GF-D8 (cell line): ENCODE measurements around the gene RYR1.
"Not testable (repeated sequence)": the region's sequence is repeated elsewhere in the genome, so short reads cannot be mapped to it uniquely, and the experiment has no call there.

Experiments
- DNase-seq: peaks from one replicate; lab custom pipeline; 2025; lab: John Stamatoyannopoulos, UW

Gene RYR1

DNA sequence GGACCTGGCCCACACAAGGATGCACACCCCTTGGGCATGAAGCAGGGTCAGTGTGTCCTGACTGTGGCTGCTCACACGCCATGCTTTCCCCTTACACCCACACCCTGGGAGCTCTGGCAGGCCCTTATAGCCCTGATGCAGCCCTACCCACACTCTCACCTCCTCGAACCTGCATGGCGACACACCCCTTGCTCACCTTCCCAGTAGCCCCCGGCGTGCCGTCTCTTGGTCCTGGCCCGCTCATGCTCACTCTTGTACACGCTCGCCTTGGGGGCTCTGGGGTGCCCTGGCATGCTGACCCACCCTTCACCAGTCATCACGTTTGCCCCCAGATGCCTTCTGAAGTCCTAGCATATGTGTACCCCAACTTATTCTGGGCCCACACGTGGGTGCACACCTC lies 128.2 kb downstream of the RYR1 start:
- no peak for DNase-seq

DNA sequence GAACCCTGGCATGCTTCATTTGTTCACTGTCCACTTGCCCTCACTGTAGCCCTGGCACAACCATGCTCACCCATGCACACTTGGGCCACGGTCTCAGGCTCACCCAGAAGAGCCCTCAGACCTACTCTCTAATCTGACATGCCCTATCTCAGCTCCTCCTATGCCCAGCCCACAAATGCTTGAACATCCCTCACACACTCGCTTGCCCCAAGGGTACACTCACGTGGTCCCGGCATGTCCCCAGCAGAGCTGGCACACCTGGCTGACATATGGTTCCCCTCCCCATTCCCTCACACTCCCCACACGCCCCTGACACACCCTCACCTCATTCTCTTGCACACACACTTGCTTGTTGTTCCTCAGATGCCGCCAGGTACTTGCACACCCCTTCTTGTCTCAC lies 128.6 kb downstream of the RYR1 start:
- DNase-seq, result no peak

DNA sequence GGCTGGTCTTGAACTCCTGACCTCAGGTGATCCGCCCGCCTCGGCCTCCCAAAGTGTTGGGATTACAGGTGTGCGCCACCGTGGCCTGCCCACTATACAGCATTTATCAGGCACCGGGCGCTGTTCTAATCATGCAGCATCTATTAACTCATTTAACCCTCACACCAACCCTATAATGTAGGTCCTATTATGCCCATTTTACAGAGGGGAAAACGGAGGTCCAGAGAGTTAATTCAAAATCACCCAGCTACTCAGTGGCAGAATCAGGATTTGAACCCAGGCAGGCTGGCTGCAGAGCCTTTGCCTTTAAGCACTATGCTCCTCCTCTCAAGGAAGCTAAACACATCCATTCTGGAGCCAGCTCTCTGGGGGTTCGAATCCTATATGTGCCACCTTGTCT lies 130.0 kb downstream of the RYR1 start:
- no peak for DNase-seq

DNA sequence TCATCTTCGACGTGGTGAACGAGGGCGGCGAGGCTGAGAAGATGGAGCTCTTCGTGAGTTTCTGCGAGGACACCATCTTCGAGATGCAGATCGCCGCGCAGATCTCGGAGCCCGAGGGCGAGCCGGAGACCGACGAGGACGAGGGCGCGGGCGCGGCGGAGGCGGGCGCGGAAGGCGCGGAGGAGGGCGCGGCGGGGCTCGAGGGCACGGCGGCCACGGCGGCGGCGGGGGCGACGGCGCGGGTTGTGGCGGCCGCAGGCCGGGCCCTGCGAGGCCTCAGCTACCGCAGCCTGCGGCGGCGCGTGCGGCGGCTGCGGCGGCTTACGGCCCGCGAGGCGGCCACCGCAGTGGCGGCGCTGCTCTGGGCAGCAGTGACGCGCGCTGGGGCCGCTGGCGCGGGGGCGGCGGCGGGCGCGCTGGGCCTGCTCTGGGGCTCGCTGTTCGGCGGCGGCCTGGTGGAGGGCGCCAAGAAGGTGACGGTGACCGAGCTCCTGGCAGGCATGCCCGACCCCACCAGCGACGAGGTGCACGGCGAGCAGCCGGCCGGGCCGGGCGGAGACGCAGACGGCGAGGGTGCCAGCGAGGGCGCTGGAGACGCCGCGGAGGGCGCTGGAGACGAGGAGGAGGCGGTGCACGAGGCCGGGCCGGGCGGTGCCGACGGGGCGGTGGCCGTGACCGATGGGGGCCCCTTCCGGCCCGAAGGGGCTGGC lies 131.6 kb downstream of the RYR1 start:
- DNase-seq, result no peak

DNA sequence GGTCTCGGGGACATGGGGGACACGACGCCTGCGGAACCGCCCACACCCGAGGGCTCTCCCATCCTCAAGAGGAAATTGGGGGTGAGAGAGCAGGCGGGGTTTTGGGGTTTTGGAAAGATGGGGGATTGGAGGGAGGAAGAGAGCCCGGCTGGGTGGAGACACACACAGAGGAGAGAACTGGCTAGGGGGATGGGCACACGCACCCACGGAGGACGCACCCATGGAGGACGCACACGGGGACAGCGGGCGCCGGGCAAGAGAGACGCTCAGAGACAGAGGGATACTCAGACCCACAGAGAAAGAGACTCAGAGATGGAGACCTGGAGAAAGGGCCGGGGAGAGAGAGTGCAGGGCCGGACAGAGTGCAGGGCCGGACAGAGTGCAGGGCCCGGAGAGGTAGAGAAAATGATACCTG lies 132.2 kb downstream of the RYR1 start:
- DNase-seq, result no peak

DNA sequence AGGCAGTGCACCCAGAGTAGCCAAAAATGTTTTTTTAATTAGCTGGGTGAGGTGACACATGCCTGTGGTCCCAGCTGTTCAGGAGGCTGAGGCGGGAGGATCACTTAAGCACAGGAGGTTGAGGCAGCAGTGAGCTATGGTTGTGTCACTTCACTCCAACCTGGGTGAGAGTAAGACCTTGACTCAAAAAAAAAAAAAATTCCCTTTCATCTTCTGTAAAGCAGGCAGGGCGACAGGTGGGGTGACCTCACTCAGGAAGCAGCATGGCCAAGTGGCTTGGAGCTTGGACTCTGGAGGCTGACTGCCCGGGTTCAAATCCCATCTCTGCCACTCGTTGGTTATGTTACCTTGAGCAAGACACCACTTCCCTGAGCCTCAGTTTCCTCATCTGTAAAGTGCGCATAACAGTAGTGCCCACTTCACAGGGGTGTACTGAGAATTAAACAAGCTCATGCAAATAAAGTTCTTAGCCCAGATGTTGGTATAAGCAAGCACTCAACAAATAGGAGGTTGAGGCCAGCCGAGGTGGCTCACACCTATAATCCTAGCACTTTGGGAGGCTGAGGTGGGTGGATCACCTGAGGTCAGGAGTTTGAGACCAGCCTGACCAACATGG lies 136.0 kb downstream of the RYR1 start:
- DNase-seq, result no peak

DNA sequence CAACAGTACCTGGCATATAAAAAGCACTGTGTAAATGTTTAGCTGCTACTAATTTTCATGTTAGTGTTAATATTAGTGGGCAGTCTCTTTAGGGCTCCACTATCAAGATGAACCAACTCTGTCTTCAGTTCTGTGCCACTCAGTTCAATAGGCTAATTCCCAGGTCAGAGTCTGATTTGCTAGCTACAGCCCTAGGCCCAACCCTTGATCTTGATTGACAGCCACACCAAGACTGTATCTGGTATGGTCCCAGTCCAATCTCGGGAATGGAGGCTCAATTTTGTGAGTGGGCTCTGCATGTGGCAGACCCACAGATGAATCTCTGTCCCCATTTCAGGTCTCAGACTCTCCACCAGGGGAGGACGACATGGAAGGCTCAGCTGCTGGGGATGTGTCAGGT lies 138.2 kb downstream of the RYR1 start:
- no peak for DNase-seq

DNA sequence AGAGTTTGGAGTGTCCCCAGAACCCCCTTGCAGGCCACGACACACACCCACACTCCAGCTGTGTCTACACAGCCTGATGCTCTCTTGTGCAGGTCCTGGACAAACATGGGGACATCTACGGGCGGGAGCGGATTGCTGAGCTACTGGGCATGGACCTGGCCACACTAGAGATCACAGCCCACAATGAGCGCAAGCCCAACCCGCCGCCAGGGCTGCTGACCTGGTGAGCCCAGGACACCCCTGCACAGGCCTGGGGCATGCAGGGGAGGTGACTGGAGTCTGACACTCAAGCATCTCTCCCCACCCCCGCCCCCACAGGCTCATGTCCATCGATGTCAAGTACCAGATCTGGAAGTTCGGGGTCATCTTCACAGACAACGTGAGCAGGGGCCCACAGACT lies 144.3 kb downstream of the RYR1 start:
- DNase-seq, result no peak

DNA sequence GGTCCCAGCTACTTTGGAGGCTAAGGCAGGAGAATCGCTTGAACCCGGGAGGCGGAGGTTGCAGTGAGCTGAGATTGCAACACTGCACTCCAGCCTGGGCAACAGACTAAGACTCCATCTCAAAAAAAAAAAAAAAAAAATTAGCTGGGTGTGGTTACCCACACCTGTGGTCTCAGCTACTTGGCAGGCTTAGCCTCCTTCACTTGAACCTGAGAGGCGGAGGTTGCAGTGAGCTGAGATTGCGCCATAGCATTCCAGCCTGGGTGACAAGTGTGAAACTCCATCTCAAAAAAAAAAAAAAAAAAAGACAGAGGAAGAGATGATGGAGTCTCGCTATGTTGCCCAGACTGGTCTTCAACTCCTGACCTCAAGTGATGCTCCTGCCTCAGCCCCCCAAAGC lies 145.8 kb downstream of the RYR1 start:
- not testable (repeated sequence) for DNase-seq

DNA sequence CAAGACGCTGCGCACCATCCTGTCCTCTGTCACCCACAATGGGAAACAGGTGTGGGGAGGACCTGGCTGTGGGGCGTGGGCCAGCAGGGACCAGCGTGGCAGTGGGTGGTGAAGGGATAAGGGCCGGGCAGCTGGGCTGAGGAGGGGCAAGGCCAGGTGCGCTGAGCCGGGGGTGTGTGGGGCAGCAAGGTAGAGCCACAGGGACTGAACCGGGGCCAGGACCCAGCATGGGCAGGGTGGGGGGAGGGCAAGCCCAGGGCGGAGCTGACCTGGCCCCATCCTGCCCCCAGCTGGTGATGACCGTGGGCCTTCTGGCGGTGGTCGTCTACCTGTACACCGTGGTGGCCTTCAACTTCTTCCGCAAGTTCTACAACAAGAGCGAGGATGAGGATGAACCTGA lies 146.6 kb downstream of the RYR1 start:
- no peak for DNase-seq

DNA sequence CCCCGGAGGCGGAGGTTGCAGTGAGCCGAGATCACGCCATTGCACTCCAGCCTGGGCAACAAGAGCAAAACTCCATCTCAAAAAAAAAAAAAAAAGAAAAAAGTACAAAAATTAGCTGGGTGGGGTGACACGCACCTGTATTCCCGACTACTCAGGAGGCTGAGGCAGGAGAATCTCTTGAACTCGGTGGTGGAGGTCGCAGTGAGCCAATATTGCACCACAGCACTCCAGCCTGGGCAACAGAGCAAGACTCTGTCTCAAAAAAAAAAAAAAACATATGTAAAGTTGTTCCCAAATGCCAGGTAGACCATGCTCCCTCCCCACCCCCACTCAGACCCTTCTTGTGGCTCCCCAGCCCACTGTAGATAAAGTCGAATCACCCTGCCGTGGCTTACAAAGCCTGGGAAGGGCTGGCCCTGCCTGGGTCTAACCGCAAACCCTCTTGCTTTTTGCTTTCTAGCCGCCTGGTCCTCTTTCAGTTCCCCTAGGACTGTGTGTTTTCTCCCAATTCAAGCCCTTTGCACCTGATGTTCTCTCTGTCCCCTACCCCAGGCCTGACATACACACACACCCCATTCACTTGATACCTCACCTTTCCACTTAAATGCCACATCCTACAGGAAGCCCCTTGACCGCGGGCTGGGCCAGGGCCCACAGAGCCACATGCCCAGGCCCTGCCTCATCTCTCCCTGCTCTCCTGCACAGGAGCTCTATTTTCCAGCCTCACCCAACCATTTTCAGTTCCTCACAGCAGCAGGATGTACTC lies 149.9 kb downstream of the RYR1 start:
- no peak for DNase-seq

DNA sequence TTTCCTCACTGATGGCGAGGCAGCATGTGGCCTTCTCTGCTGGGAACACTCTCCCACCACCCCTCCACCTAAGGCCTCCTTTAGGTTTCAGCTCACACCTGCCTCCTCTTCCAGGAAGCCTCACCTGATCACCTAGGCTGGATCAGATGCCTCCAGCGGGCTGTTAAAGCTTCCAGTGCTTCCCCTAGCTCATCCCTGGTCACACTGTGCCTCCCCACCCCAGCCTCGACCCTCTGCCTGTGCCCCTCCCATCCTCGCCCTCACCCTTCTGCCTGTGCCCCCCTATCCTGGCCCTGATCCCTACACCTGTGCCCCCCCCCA lies 150.5 kb downstream of the RYR1 start:
- DNase-seq, result no peak

DNA sequence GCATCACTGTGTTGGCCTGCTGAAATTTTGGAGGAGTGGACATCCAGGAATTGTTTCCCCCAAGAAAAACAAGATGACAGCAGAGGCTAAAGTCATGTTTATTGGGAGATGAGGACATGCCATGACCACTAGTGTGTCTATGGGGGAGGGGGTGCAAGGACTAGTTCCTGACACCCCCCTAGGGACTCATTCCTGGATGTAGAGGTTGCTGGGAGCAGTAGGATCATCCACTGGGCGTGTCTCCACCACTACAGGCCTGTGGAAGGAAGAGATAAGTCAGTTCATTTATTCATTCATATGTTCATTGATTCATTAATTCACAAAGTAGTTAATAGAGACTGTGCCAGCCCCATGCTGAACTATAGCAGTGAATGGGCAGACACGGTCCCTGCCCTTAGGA lies 154.1 kb downstream of the RYR1 start:
- no peak for DNase-seq

DNA sequence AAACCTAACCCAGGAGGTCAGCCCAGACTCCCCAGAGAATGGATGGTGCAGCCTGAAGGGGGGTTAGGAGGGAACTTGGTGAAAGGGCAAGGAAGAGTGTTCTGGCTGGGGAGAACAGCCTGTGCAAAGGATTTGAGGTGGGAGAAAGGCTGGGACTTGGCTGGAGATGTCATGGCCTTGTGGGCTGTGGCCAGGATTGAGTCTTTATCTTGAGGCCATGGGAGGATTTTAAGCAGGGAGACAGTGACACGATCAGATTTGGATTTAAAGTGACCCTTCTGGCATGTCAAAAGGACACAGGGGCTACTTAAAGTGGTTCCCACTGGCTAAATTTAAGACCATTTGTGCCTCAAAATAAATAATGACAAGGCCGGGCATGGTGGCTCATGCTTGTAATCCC lies 154.6 kb downstream of the RYR1 start:
- DNase-seq, result no peak

DNA sequence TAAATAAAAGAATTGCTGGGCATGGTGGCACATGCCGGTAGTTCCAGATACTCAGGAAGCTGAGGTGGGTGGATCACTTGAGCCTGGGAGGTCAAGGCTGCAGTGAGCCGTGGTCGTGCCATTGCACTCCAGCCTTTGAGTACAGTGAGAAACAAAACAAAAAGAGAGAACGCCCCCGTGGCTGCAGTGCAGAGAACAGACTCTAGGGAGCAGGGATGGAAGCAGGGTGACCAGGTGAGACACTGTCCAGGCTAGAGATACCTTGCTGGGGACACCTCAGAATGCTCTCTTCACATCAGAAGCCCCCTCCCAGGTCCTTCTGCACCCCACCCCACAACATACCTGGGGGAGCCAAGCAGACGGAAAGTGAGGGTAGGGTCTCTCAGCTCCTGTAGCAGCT lies 159.4 kb downstream of the RYR1 start:
- DNase-seq, result no peak

DNA sequence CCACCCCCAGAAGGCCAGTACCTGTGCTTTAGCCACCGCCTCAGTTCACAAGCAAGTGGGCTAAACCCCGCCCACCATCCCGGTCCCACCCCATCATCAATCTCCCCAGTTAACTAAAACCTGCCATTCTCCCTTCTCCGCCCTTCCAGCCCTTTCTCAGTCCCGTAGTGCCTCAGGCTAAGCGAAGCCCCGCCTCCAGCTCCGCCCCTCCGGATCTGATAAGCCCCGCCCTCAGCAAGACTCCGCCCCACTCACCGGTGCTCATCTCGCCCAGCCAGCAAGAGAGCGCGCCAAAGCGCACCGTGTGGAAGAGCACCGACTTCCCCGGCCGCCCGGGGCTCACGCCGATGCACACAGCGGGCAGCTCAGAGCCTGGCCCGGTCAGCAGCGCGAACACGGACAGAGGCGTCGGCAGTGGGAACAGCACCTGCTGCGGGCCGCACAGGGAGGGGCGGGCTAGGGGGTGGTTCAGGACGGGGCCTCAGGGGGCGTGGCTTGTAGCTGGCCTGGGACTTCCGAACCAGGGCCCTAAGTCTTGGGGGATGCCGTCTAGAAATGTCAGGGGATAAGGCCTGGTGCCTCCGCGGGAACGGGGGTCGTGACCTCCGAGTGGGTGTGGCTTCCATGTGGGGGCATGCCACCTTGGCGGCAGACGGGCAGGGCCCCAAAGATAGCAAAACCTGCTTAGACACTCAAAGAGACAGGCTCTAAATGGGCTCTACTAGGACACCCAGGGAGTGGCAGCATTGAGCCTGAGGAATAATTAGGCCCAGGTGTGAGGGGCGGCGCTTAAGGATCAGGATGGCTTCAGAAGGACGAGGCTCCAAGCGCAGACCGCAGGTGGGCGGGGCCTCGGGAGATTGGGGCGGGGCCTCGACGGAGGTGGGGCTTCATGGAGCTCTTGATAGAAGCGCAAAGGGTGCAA lies 162.8 kb downstream of the RYR1 start:
- DNase-seq, result no peak

DNA sequence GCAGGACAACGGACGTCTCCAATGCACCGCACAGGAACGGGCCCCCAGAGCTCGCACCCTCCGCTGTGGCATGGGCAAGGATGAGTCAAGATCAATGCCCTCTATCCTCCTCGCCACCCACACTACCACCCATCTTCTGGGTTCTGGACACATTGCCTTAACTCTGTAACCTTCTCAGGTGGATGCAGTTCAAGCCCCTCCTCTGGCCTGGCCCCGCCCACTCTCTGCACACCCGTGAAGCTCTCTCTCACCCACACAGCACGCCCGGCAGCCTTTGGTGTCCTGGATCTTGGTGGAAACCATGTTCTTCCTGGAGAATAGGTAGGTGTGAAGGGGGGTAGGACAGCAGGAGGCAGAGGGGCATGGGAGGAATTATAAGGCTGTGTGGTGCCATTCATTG lies 163.6 kb downstream of the RYR1 start:
- DNase-seq, result no peak

DNA sequence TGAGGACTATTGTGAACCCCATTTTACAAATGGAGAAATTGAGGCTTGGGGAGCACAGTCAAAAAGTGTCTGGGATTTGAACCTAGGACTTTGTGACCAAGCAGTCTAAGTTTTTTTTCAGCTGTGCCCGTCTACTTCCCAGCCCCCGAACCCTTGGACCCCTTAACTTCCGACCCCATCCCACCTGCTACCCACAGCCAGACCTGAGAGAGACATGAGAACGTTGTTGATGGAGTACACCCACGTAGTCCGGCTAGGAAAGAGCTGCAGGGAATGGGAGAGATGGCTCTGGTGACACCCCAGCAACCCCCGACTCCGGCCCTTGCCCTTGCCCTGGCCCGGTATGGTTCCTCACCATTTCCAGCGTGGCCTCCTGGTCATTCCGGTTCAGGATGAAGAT lies 166.2 kb downstream of the RYR1 start:
- DNase-seq, result no peak

DNA sequence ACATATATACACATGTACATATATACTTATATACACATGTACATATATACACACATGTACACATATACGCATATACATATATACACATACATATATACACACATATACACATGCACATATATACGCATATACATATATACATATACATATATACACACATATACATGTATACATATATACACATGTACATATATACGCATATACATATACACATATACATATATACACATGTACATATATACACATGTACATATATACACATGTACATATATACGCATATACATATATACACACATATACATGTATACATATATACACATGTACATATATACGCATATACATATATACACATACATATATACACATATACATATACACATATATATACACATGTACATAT lies 169.4 kb downstream of the RYR1 start:
- not testable (repeated sequence) for DNase-seq

DNA sequence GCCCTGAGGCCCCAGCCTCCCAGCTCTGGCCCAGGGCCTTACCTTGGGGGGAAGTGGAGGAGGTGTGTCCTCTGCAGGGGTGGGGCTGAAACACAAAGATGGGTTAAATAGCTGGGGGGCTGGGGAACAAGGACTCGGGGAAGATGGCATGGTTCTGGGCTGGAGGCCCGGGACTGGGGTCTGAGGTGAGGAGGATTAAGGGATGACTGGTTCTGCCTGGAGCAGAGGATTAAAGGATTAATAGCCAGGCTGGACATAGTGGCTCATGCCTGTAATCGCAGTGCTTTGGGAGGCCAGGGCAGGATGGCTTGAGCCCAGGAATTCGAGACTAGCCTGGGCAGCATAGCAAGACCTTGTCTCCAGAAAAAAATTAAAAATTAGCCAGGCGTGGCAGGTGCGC lies 172.6 kb downstream of the RYR1 start:
- no peak for DNase-seq

DNA sequence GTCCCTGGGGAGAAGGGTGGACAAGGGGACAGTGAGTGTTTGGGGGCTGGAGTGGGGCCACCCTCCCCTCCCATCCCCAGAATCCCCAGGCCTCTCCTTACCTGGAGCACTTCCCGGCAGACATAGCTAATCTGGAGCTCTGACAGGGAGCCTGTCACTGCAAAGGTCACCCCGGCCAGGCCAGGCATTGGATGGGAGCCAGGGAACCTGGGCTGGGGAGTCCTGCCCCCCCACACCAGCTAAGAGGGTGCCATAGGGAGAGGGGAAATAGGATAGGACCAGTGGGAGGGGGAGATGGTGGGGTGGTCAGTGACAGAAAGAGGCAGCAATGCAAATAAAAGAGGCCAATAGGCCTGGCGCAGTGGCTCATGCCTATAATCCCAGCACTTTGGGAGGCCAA lies 180.8 kb downstream of the RYR1 start:
- DNase-seq, result no peak

DNA sequence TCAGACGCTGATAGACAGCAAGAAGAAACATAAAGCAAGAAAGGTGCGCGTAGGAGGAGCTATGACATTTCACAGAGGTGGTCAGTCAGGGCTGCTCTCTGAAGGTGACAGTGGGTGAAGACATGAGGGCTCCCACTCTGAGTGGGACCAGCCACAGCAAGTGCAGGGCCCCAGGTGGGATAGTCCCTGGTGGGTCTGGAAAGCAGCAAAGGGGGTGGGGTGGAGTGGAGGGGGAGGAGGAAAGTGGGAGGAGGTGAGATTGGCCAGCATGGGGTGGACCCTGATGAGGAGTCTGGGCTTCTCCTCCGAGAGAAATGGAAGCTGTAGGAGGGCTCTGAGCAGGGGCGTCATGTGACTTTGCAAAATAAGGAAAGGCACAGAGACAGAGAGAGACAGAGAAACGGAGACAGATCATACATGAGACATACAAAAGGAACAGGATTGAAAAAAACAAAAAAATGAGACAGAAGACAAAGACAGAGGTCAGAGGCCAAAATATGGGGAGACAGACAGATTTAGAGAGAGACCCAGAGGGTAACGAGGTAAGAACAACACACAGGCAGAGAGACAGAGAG lies 181.6 kb downstream of the RYR1 start:
- no peak for DNase-seq
